Kidney epithelial cell (primary cell): ENCODE results near the gene MAPK8. TPM values are rescaled to one million over a fixed set of nuclear protein-coding genes. Genes with fewer than 3 reads are reported as not detected.

Experiments used
- DNase-seq: peaks from one replicate; pipeline ENCODE4 v3.0.0-alpha.2; 2010; ENCODE audit warnings: low read depth
- H3K27me3 ChIP-seq: 2 replicates; pipeline ENCODE4 v1.6.0; 2011; ENCODE audit warnings: low read length; ENCODE audit not compliant: control insufficient read depth, insufficient read depth
- H3K36me3 ChIP-seq: 2 replicates; pipeline ENCODE4 v1.5.1; 2011; ENCODE audit warnings: low read length; ENCODE audit not compliant: control insufficient read depth, insufficient read depth
- H3K4me3 ChIP-seq: 2 replicates; pipeline ENCODE4 v1.5.1; 2011; ENCODE audit warnings: low read depth, mild to moderate bottlenecking, control low read depth, low read length
- total RNA-seq: library from RNA; depleted of rRNA; stranded (reverse); fragments of >200 nt; gene quantifications from 2 replicates; pipeline ENCODE4 v1.2.3, GENCODE V29; 2015
- TF ChIP-seq, protein P1 (sequence below): IDR thresholded peaks from 2 replicates; pipeline ENCODE4 v1.5.1; 2011; ENCODE audit warnings: mild to moderate bottlenecking, moderate library complexity, low read length, control low read depth, inconsistent platforms; ENCODE audit not compliant: insufficient read depth, poor library complexity, severe bottlenecking

Gene MAPK8
- total RNA-seq, 1 donor from 2014 or later = 61.4 TPM

DNA sequence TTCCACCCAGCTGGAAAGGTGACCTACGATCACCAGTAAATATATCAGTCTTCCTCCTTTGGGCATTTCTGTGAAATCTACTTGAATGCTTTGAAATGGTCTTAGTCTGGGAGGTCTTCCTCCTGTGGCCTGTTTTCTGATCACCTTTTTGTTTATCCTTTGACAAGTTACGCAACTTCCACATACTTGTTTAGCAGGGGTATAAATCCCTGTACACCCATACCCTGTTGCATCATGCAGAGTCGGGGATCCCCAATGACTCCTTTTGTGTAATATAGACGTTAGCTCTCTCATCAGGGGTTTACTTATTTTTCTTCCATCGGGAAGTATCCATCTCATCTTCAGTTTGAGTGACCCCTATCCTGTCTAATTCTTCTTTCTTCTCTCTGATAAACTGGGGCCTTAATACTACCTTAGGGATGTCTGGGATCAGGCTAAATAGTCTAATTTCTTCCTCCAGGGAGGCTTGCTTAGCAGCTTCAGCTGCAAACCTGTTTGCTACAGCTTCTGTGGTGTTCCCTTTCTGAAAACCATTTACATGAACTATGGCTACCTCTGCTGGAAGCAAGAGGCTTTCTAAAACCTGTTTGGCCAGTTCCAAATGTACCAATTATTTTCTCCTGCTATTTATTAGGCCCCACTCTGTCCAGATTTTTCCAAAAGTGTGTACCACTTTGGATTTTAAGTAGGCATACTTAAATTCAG lies 25.8 kb downstream of the MAPK8 start:
- H3K4me3 ChIP-seq = no peak overlapping the region
- TF ChIP-seq, protein P1, sequence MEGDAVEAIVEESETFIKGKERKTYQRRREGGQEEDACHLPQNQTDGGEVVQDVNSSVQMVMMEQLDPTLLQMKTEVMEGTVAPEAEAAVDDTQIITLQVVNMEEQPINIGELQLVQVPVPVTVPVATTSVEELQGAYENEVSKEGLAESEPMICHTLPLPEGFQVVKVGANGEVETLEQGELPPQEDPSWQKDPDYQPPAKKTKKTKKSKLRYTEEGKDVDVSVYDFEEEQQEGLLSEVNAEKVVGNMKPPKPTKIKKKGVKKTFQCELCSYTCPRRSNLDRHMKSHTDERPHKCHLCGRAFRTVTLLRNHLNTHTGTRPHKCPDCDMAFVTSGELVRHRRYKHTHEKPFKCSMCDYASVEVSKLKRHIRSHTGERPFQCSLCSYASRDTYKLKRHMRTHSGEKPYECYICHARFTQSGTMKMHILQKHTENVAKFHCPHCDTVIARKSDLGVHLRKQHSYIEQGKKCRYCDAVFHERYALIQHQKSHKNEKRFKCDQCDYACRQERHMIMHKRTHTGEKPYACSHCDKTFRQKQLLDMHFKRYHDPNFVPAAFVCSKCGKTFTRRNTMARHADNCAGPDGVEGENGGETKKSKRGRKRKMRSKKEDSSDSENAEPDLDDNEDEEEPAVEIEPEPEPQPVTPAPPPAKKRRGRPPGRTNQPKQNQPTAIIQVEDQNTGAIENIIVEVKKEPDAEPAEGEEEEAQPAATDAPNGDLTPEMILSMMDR = no peak
- H3K27me3 ChIP-seq = no peaks in the 10 kb centered on the region
- H3K36me3 ChIP-seq = no peaks in the 10 kb centered on the region
- no peak for DNase-seq

DNA sequence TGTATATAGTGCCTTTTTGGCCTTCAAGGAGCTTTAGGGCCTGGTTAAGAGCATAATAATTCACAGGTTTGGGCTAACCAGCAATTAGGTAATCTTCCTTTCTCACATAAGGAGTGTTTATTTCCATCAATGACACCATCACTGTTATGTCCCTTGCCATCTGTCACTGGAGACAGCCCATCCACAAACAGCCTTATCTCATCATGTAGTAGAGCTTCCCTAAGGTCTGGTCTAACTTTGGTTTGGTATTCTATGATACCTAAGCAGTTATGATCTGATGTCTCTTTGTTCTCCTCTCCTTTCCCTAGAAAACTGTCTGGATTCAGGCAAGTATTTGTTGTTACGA lies 26.4 kb downstream of the MAPK8 start:
- DNase-seq = no peak
- H3K27me3 ChIP-seq = no peaks in the 10 kb centered on the region
- TF ChIP-seq, protein P1 = no peak
- H3K36me3 ChIP-seq = no peaks in the 10 kb centered on the region
- no peak overlapping the region for H3K4me3 ChIP-seq

DNA sequence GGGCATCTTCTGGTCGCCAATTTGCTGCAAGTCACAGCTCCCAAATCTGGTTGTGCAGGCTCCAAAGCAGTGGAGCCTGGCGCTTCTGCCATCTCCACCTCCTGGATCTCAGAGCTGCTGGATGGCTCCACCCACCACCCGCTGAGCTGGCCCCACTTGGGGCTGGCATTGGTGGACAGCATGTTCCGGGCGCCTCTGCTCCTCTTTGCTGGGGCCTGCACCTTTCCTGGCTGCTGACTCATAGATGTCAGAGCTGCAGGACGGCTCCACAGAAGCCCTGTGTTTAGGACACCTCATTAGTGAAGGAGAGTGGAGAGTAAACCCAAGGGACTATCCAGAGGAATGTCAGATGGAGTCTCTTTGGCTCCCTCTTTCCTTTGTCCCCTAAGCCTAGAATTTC lies 27.4 kb downstream of the MAPK8 start:
- DNase-seq = no peak
- Histone ChIP-seq H3K4me3 (no peak overlapping the region), H3K27me3 (no peaks in the 10 kb centered on the region), H3K36me3 (no peaks in the 10 kb centered on the region)
- TF ChIP-seq, protein P1 = no peak

DNA sequence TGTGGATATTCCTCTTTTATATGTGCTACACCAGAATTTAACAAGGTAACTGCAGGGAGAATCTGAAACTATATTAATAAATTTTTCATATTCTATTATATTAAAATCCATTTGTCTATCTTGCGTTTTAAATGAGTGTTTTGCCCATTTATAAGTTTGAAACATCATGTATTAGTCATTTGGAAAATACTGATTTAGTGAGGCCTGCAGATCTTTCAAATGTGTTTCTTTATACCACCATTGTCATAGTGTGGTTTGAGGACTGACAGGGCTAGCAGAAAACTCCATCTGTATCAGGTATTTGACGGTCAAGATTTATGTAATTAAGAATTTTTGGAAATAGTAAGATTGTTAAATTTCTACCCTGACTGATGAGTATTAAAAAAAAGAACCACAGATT lies 29.3 kb downstream of the MAPK8 start:
- TF ChIP-seq, protein P1 = no peak
- no peak for DNase-seq
- H3K27me3 ChIP-seq = no peaks in the 10 kb centered on the region
- H3K36me3 ChIP-seq = no peaks in the 10 kb centered on the region
- no peak overlapping the region for H3K4me3 ChIP-seq

DNA sequence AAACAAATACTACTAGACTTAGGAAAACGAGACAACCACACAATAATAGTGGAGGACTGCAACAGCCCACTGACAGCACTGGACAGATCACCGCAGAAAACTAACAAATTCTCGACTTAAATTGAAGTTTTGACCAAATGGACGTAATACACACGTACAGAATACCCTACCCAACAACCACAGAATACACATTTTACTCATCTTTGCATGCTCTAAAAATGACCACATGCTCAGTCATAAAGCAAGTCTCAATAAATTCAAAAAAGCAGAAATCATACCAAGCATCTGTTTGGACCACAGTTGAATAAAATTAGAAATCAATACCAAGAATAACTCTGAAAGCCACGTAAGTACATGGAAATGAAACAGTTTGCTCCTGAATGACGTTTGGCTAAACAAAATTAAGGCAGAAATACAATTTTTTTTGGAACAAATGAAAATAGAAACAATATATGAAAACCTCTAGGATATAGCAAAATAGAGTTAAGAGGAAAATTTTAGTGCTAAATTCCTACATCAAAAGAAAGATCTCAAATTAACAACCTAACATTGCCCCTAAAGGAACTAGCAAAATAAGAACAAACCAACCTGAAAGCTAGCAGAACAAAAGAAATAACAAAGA lies 30.6 kb downstream of the MAPK8 start:
- Histone ChIP-seq H3K4me3 (no peak overlapping the region), H3K36me3 (no peaks in the 10 kb centered on the region), H3K27me3 (no peaks in the 10 kb centered on the region)
- TF ChIP-seq, protein P1 = no peak
- DNase-seq = no peak

DNA sequence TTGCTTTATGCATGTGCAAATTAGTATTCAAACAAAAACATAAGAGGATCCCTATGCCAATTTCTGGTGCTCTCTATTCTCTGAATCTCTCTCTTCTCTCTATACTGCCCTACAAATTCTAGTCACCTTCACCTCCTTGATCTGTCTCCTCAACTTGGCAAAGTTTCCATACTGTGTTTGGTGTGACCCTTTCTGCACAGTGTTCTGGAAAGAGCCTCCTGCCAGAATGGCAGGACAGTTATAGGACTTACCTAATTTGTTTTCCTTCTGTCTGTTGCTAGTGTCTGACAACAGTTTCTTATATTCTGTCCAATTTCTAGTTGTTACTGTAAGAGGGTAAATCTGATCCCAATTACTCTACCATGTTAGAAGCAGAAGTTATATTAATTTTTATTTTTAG lies 34.3 kb downstream of the MAPK8 start:
- Histone ChIP-seq H3K4me3 (no peak overlapping the region), H3K27me3 (no peaks in the 10 kb centered on the region), H3K36me3 (no peaks in the 10 kb centered on the region)
- no peak for DNase-seq
- TF ChIP-seq, protein P1 = no peak
